H1 (cell line): ENCODE measurements around the gene ANAPC1.

Experiments
- BCL11A ChIP-seq, 2 experiments: IDR thresholded peaks; one replicate each; pipeline ENCODE4 v1.6.1; 2011; ENCODE audit warnings: low read depth in 2 of 2, low read length in 2 of 2, mild to moderate bottlenecking in 2 of 2
- EZH2 ChIP-seq: fragments of 200-600 bp; sonication (generic); IDR thresholded peaks from 2 replicates; pipeline ENCODE4 v1.7.1; 2012; ENCODE audit warnings: low read depth, mild to moderate bottlenecking, moderate library complexity, low read length, inconsistent platforms; ENCODE audit not compliant: severe bottlenecking
- GTF2F1 ChIP-seq: IDR thresholded peaks from 2 replicates; pipeline ENCODE4 v1.6.1; 2012; ENCODE audit warnings: low read depth, low read length, improper control_type of control experiment, borderline replicate concordance
- NRF1 ChIP-seq: IDR thresholded peaks from 2 replicates; pipeline ENCODE4 v1.6.1; 2011; ENCODE audit warnings: mild to moderate bottlenecking, low read depth, low read length, improper control_type of control experiment
- POLR2AphosphoS5 ChIP-seq: IDR thresholded peaks from 2 replicates; pipeline ENCODE4 v1.6.1; 2011; ENCODE audit warnings: low read depth, low read length
- RNF2 ChIP-seq: fragments of 200-900, 300-1000 bp; sonication (generic); IDR thresholded peaks from 2 replicates; pipeline ENCODE4 v1.7.1; 2016; ENCODE audit warnings: borderline replicate concordance, low read depth, mild to moderate bottlenecking, antibody characterized with exemption, low read length; ENCODE audit not compliant: poor library complexity, severe bottlenecking; ENCODE audit errors: missing control alignments
- SP2 ChIP-seq: IDR thresholded peaks from 2 replicates; pipeline ENCODE4 v1.6.1; 2012; ENCODE audit warnings: mild to moderate bottlenecking, low read length, inconsistent platforms
- TCF12 ChIP-seq: IDR thresholded peaks from 2 replicates; pipeline ENCODE4 v1.6.1; 2011; ENCODE audit warnings: low read depth, mild to moderate bottlenecking, low read length
- ZNF274 ChIP-seq: IDR thresholded peaks from 2 replicates; pipeline ENCODE4 v1.7.0; 2012; ENCODE audit warnings: low read length, borderline replicate concordance; ENCODE audit errors: extremely low read depth
- TF ChIP-seq, protein P1 (sequence below), 3 experiments: IDR thresholded peaks; 1 replicate in 2 of 3; 2 replicates in 1 of 3; pipeline versions ENCODE4 v1.5.1 to v1.6.1; 2011; ENCODE audit warnings: low read length in 3 of 3, mild to moderate bottlenecking in 3 of 3, inconsistent platforms in 2 of 3, low read depth in 1 of 3, moderate library complexity in 1 of 3; ENCODE audit not compliant: insufficient read depth in 1 of 3; ENCODE audit errors: control extremely low read depth in 1 of 3

GRCh38 chr2:111917106-111917505 is 33.1 kb upstream of the ANAPC1 start:
- TF ChIP-seq RNF2 (no peak), SP2 (no peak), GTF2F1 (no peak), ZNF274 (no peak), POLR2AphosphoS5 (no peak), NRF1 (no peak), TCF12 (no peak), EZH2 (no peak), BCL11A (IDR thresholded peaks at IDR 0.05; ENCODE audit: low read depth in 2 of 2, low read length in 2 of 2) (no peak)
- TF ChIP-seq, protein P1, sequence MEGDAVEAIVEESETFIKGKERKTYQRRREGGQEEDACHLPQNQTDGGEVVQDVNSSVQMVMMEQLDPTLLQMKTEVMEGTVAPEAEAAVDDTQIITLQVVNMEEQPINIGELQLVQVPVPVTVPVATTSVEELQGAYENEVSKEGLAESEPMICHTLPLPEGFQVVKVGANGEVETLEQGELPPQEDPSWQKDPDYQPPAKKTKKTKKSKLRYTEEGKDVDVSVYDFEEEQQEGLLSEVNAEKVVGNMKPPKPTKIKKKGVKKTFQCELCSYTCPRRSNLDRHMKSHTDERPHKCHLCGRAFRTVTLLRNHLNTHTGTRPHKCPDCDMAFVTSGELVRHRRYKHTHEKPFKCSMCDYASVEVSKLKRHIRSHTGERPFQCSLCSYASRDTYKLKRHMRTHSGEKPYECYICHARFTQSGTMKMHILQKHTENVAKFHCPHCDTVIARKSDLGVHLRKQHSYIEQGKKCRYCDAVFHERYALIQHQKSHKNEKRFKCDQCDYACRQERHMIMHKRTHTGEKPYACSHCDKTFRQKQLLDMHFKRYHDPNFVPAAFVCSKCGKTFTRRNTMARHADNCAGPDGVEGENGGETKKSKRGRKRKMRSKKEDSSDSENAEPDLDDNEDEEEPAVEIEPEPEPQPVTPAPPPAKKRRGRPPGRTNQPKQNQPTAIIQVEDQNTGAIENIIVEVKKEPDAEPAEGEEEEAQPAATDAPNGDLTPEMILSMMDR (IDR thresholded peaks at IDR 0.05; ENCODE audit: control extremely low read depth in 1 of 3, insufficient read depth in 1 of 3, low read depth in 1 of 3, low read length in 3 of 3): no peak
